IMR-90 (cell line): ENCODE results near the gene ZNF775. TPM values are rescaled to one million over a fixed set of nuclear protein-coding genes. Genes with fewer than 3 reads are reported as not detected.

Experiments used
- ATAC-seq: fragments of 200-7000 bp; cut with Tn5 transposase; 2 replicates; pipeline ENCODE4 v1.9.1; 2020; ENCODE audit warnings: low read depth, mild to moderate bottlenecking, moderate library complexity
- BruUV-seq: library from RNA; stranded (reverse); fragments of 400-500 nt; replicated peaks from 2 replicates; lab custom pipeline; 2021; lab: Mats Ljungman, UMichigan
- CTCF ChIA-PET: fragments of 300-600 bp; formaldehyde crosslinking; extraction: SDS; loops from one replicate; lab custom pipeline; 2021; ENCODE audit warnings: antibody characterized with exemption; lab: Yijun Ruan, JAX
- POLR2A ChIA-PET: fragments of 300-600 bp; sonication (Branson Sonifier 250); formaldehyde crosslinking; loops from one replicate; lab custom pipeline; 2022; ENCODE audit warnings: antibody characterized with exemption; ENCODE audit not compliant: unreplicated experiment; lab: Charles Lee
- DNase-seq: peaks from one replicate; pipeline ENCODE4 v3.0.0; 2013
- H2AFZ ChIP-seq: replicated peaks from 2 replicates; pipeline ENCODE3; 2013; ENCODE audit warnings: low read length, mild to moderate bottlenecking; ENCODE audit not compliant: poor library complexity
- H2AK5ac ChIP-seq: 2 replicates; pipeline ENCODE4 v1.6.1; 2013; ENCODE audit warnings: low read depth, low read length, inconsistent platforms
- H2AK9ac ChIP-seq: replicated peaks from 2 replicates; pipeline ENCODE3; 2013; ENCODE audit warnings: mild to moderate bottlenecking, low read depth, low read length, moderate library complexity; ENCODE audit not compliant: poor library complexity
- H2BK120ac ChIP-seq: 2 replicates; pipeline ENCODE4 v1.6.1; 2013; ENCODE audit warnings: low read depth, low read length, inconsistent platforms
- H2BK15ac ChIP-seq: 3 replicates; pipeline ENCODE4 v1.6.1; 2013; ENCODE audit warnings: low read depth, low read length, inconsistent platforms
- H2BK20ac ChIP-seq: 2 replicates; pipeline ENCODE4 v1.6.1; 2013; ENCODE audit warnings: low read depth, mild to moderate bottlenecking, inconsistent platforms, low read length, moderate library complexity
- H2BK5ac ChIP-seq: 2 replicates; pipeline ENCODE4 v1.6.1; 2013; ENCODE audit warnings: mild to moderate bottlenecking, low read depth, low read length, inconsistent platforms; ENCODE audit not compliant: poor library complexity, severe bottlenecking
- H3K14ac ChIP-seq: replicated peaks from 2 replicates; pipeline ENCODE4 v1.6.1; 2013; ENCODE audit warnings: low read depth, low read length, inconsistent platforms
- H3K18ac ChIP-seq: 2 replicates; pipeline ENCODE4 v1.6.1; 2013; ENCODE audit warnings: low read depth, low read length, control low read depth
- H3K23ac ChIP-seq: 2 replicates; pipeline ENCODE4 v1.6.1; 2013; ENCODE audit warnings: low read depth, low read length, inconsistent platforms
- H3K27ac ChIP-seq: 2 replicates; pipeline ENCODE4 v1.5.1; 2013; ENCODE audit warnings: mild to moderate bottlenecking, control low read depth, low read length; ENCODE audit not compliant: insufficient read depth
- H3K27me3 ChIP-seq: 2 replicates; pipeline ENCODE4 v1.6.1; 2013; ENCODE audit warnings: low read length; ENCODE audit not compliant: control insufficient read depth, insufficient read depth
- H3K36me3 ChIP-seq: 2 replicates; pipeline ENCODE4 v1.6.1; 2013; ENCODE audit warnings: low read length, mixed read lengths; ENCODE audit not compliant: control insufficient read depth, insufficient read depth
- H3K4ac ChIP-seq: 2 replicates; pipeline ENCODE4 v1.6.1; 2013; ENCODE audit warnings: low read depth, low read length, inconsistent platforms
- H3K4me1 ChIP-seq: 2 replicates; pipeline ENCODE4 v1.6.1; 2013; ENCODE audit warnings: low read length, mixed read lengths; ENCODE audit not compliant: control insufficient read depth, insufficient read depth
- H3K4me2 ChIP-seq: 2 replicates; pipeline ENCODE4 v1.6.1; 2013; ENCODE audit warnings: low read depth, mild to moderate bottlenecking, control low read depth, low read length, moderate library complexity
- H3K4me3 ChIP-seq: 2 replicates; pipeline ENCODE4 v1.5.1; 2013; ENCODE audit warnings: low read depth, mild to moderate bottlenecking, control low read depth, low read length, moderate library complexity; ENCODE audit not compliant: insufficient read depth
- H3K56ac ChIP-seq: 2 replicates; pipeline ENCODE4 v1.6.1; 2013; ENCODE audit warnings: low read length, inconsistent platforms; ENCODE audit not compliant: insufficient read depth; ENCODE audit errors: extremely low read depth
- H3K79me1 ChIP-seq, 2 experiments: 2 replicates each; pipeline ENCODE4 v1.6.1; 2013; ENCODE audit warnings: low read length in 2 of 2, inconsistent platforms in 1 of 2, low read depth in 1 of 2
- H3K9ac ChIP-seq: 2 replicates; pipeline ENCODE4 v1.6.1; 2013; ENCODE audit warnings: low read depth, low read length, control low read depth
- H3K9me1 ChIP-seq: 2 replicates; pipeline ENCODE4 v1.6.1; 2013; ENCODE audit warnings: low read length, inconsistent platforms; ENCODE audit not compliant: insufficient read depth
- H3K9me3 ChIP-seq: 2 replicates; pipeline ENCODE4 v1.6.1; 2013; ENCODE audit warnings: low read length; ENCODE audit not compliant: control insufficient read depth, insufficient read depth
- H4K20me1 ChIP-seq: 2 replicates; pipeline ENCODE4 v1.6.1; 2013; ENCODE audit warnings: low read length, inconsistent platforms; ENCODE audit not compliant: insufficient read depth
- H4K5ac ChIP-seq: 2 replicates; pipeline ENCODE4 v1.6.1; 2013; ENCODE audit warnings: mild to moderate bottlenecking, low read depth, low read length, control low read depth
- H4K8ac ChIP-seq, 2 experiments: 2 replicates each; pipeline ENCODE4 v1.6.1; 2013; ENCODE audit warnings: low read depth in 2 of 2, low read length in 2 of 2, control low read depth in 1 of 2, inconsistent platforms in 1 of 2
- H4K91ac ChIP-seq: 2 replicates; pipeline ENCODE4 v1.6.1; 2013; ENCODE audit warnings: low read depth, low read length, inconsistent platforms; ENCODE audit not compliant: insufficient read depth
- BHLHE40 ChIP-seq: fragments of 150-350 bp; IDR thresholded peaks from 2 replicates; pipeline ENCODE4 v1.6.1; 2016; ENCODE audit warnings: mild to moderate bottlenecking, low read depth, low read length
- CEBPB ChIP-seq: IDR thresholded peaks from 2 replicates; pipeline ENCODE4 v1.6.1; 2012; ENCODE audit warnings: low read depth, low read length, improper control_type of control experiment
- CHD1 ChIP-seq: IDR thresholded peaks from 2 replicates; pipeline ENCODE4 v1.6.1; 2012; ENCODE audit warnings: low read depth, low read length, improper control_type of control experiment
- FOS ChIP-seq: fragments of 150-350 bp; IDR thresholded peaks from 2 replicates; pipeline ENCODE4 v1.6.1; 2016; ENCODE audit warnings: low read depth, low read length
- MAFK ChIP-seq: IDR thresholded peaks from 2 replicates; pipeline ENCODE4 v1.6.1; 2012; ENCODE audit warnings: low read depth, low read length, improper control_type of control experiment
- MAZ ChIP-seq: IDR thresholded peaks from 2 replicates; pipeline ENCODE4 v1.6.1; 2012; ENCODE audit warnings: low read depth, mild to moderate bottlenecking, low read length, improper control_type of control experiment, moderate library complexity, borderline replicate concordance
- MXI1 ChIP-seq: IDR thresholded peaks from 2 replicates; pipeline ENCODE4 v1.6.1; 2012; ENCODE audit warnings: low read depth, mild to moderate bottlenecking, low read length, moderate library complexity, borderline replicate concordance
- NFE2L2 ChIP-seq: fragments of 150-350 bp; IDR thresholded peaks from 2 replicates; pipeline ENCODE4 v1.6.1; 2016; ENCODE audit warnings: low read depth, mild to moderate bottlenecking, low read length
- POLR2A ChIP-seq: IDR thresholded peaks from 2 replicates; pipeline ENCODE4 v1.6.1; 2012; ENCODE audit warnings: mild to moderate bottlenecking, low read depth, low read length
- RAD21 ChIP-seq: IDR thresholded peaks from 2 replicates; pipeline ENCODE4 v1.6.1; 2012; ENCODE audit warnings: low read length, improper control_type of control experiment
- RCOR1 ChIP-seq: IDR thresholded peaks from 2 replicates; pipeline ENCODE4 v1.6.1; 2012; ENCODE audit warnings: mild to moderate bottlenecking, low read length, improper control_type of control experiment; ENCODE audit not compliant: insufficient replicate concordance
- RFX5 ChIP-seq: IDR thresholded peaks from 2 replicates; pipeline ENCODE4 v1.8.0; 2012; ENCODE audit warnings: low read depth, mild to moderate bottlenecking, low read length, moderate library complexity
- SMC3 ChIP-seq: fragments of 150-350 bp; IDR thresholded peaks from 2 replicates; pipeline ENCODE4 v1.6.1; 2016; ENCODE audit warnings: low read depth, mild to moderate bottlenecking, antibody characterized with exemption, low read length, moderate library complexity
- USF2 ChIP-seq: fragments of 150-350 bp; IDR thresholded peaks from 2 replicates; pipeline ENCODE4 v1.6.1; 2017; ENCODE audit warnings: mild to moderate bottlenecking, antibody characterized with exemption, low read length, low read depth
- WGBS, 2 experiments: methylation state at CpG; one replicate each; pipeline versions ENCODE4 v1.1.5 to v1.1.7; 2013; ENCODE audit warnings: missing lambda C conversion rate in 2 of 2; ENCODE audit not compliant: insufficient read length in 1 of 2; ENCODE audit errors: extremely low coverage in 2 of 2; 5-methylcytosine and 5-hydroxymethylcytosine counted together
- dilution Hi-C: fragments of 300-500 bp; cut with HindIII; formaldehyde crosslinking; loops from one replicate; pipeline ENCODE4 v1.14.3; 2018; ENCODE audit warnings: low sequenced_read_pairs; ENCODE audit not compliant: unreplicated experiment
- in situ Hi-C: fragments of 300-500 bp; cut with MboI; formaldehyde crosslinking; loops from 3 replicates; pipeline ENCODE4 v1.14.3; 2019; ENCODE audit warnings: low sequenced_read_pairs, inconsistent platforms, mixed read lengths
- intact Hi-C: fragments of 100-400 bp; cut with micrococcal nuclease; formaldehyde crosslinking; loops from 2 replicates; pipeline ENCODE4 v1.10.0; 2022
- polyA plus RNA-seq, 3 experiments: library from polyadenylated mRNA; depleted of rRNA; stranded (reverse); fragments of >200 nt; gene quantifications; 2 replicates each; pipeline ENCODE4 v1.2.3, GENCODE V29; 2012; ENCODE audit warnings: low replicate concordance in 1 of 3
- total RNA-seq: library from RNA; depleted of rRNA; stranded (reverse); fragments of >200 nt; gene quantifications from 2 replicates; pipeline ENCODE4 v1.2.3, GENCODE V29; 2012
- TF ChIP-seq, protein P1 (sequence below): fragments of 150-350 bp; IDR thresholded peaks from 2 replicates; pipeline ENCODE4 v1.6.1; 2016; ENCODE audit warnings: low read depth, mild to moderate bottlenecking, low read length, moderate library complexity, borderline replicate concordance

The ZNF775 gene
- total and polyA plus RNA-seq, 2 of the 4 experiments (the other 2 are of a cell fraction): 1.4 to 2.6 TPM

GRCh38 chr7:150397346-150398107 is 18.4 kb downstream of the ZNF775 start:
- H3K27ac ChIP-seq: no peak overlapping the region
- H2AK9ac ChIP-seq: no peak overlapping the region
- H3K27me3 ChIP-seq: no peaks in the 10 kb centered on the region
- no peaks in the 10 kb centered on the region for H3K9me3 ChIP-seq
- H3K79me1 ChIP-seq: 0 out of 4 replicates have a peak, but pooled peaks cover 6 to 12% of the 10 kb centered on the region in 2 experiments
- ATAC-seq: no peak
- peaks cover 7% of the 10 kb centered on the region for H3K4me1 ChIP-seq
- no peak overlapping the region for H3K14ac ChIP-seq
- H4K8ac ChIP-seq: no peak overlapping the region
- no peak overlapping the region for H3K9ac ChIP-seq
- H4K20me1 ChIP-seq: no peaks in the 10 kb centered on the region
- no peak overlapping the region for H3K56ac ChIP-seq
- in situ Hi-C loops (no loop called here), intact Hi-C loops (no loop called here), dilution Hi-C loops (no loop called here)
- POLR2A ChIA-PET: no interaction called here
- no peak overlapping the region for H2BK15ac ChIP-seq
- CTCF ChIA-PET: no interaction called here
- H4K5ac ChIP-seq: no peak overlapping the region
- no peak overlapping the region for H3K4ac ChIP-seq
- H2BK5ac ChIP-seq: no peak overlapping the region
- no peak for DNase-seq
- no peak overlapping the region for H2AK5ac ChIP-seq
- H3K9me1 ChIP-seq: no peaks in the 10 kb centered on the region
- peaks cover 22% of the 10 kb centered on the region; the same call in 1 of the 2 replicates for H3K36me3 ChIP-seq
- H3K23ac ChIP-seq: no peak overlapping the region
- no peak overlapping the region for H2BK20ac ChIP-seq
- 91% methylated on average over 53 of the region's 91 CpGs; no CpG with 5 or more reads in 1 of the 2 experiments for WGBS, 2 experiments
- no peak overlapping the region for H3K4me3 ChIP-seq
- no peak overlapping the region for H2AFZ ChIP-seq
- no TSS peak for BruUV-seq
- TF ChIP-seq CEBPB: no peak
- no peak for TF ChIP-seq BHLHE40
- no peak for TF ChIP-seq RAD21
- TF ChIP-seq, protein P1, sequence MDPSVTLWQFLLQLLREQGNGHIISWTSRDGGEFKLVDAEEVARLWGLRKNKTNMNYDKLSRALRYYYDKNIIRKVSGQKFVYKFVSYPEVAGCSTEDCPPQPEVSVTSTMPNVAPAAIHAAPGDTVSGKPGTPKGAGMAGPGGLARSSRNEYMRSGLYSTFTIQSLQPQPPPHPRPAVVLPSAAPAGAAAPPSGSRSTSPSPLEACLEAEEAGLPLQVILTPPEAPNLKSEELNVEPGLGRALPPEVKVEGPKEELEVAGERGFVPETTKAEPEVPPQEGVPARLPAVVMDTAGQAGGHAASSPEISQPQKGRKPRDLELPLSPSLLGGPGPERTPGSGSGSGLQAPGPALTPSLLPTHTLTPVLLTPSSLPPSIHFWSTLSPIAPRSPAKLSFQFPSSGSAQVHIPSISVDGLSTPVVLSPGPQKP: no peak
- TF ChIP-seq RFX5: no peak
- no peak for TF ChIP-seq RCOR1
- no peak for TF ChIP-seq POLR2A
- no peak for TF ChIP-seq MXI1
- TF ChIP-seq SMC3: no peak
- no peak for TF ChIP-seq USF2
- no peak for TF ChIP-seq NFE2L2
- no peak for TF ChIP-seq MAZ
- TF ChIP-seq MAFK: no peak
- no peak for TF ChIP-seq CHD1
- TF ChIP-seq FOS: no peak
- no peak overlapping the region for H3K4me2 ChIP-seq
- no peak overlapping the region for H2BK120ac ChIP-seq
- no peak overlapping the region for H3K18ac ChIP-seq
- no peak overlapping the region for H4K91ac ChIP-seq
